ENCODE data around the gene MACROD1.

Gene MACROD1

GRCh38 chr11:64076758-64077157, 89.2 kb downstream of the MACROD1 start:
- no peaks in the 10 kb centered on the region for H4K20me1 ChIP-seq (ENCODE audit: low read depth, low read length)
- no peak overlapping the region for H3K27ac ChIP-seq (ENCODE audit: low read depth, low read length)
- H3K4me3 ChIP-seq (ENCODE audit: insufficient read depth, low read length, poor library complexity, severe bottlenecking), result no peak overlapping the region
- TF ChIP-seq, protein P1, sequence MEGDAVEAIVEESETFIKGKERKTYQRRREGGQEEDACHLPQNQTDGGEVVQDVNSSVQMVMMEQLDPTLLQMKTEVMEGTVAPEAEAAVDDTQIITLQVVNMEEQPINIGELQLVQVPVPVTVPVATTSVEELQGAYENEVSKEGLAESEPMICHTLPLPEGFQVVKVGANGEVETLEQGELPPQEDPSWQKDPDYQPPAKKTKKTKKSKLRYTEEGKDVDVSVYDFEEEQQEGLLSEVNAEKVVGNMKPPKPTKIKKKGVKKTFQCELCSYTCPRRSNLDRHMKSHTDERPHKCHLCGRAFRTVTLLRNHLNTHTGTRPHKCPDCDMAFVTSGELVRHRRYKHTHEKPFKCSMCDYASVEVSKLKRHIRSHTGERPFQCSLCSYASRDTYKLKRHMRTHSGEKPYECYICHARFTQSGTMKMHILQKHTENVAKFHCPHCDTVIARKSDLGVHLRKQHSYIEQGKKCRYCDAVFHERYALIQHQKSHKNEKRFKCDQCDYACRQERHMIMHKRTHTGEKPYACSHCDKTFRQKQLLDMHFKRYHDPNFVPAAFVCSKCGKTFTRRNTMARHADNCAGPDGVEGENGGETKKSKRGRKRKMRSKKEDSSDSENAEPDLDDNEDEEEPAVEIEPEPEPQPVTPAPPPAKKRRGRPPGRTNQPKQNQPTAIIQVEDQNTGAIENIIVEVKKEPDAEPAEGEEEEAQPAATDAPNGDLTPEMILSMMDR (IDR thresholded peaks at IDR 0.05; ENCODE audit: insufficient read depth, low read length, poor library complexity, severe bottlenecking), result no peak
- TF ChIP-seq EZH2phosphoT487 (conservative IDR thresholded peaks at IDR 0.05; ENCODE audit: low read length), result no peak
- no peaks in the 10 kb centered on the region for H3K79me2 ChIP-seq (ENCODE audit: insufficient read depth, low read length)
- H3K4me2 ChIP-seq (ENCODE audit: low read depth, low read length, poor library complexity, severe bottlenecking), result no peak overlapping the region
- no peak overlapping the region for H3K9ac ChIP-seq (ENCODE audit: low read length)
- H3K36me3 ChIP-seq (ENCODE audit: low read length), result no peaks in the 10 kb centered on the region
- no peak overlapping the region for H2AFZ ChIP-seq (ENCODE audit: low read depth, low read length, severe bottlenecking)
- H3K9me3 ChIP-seq (ENCODE audit: insufficient read depth, low read length), result no peaks in the 10 kb centered on the region
- H3K27me3 ChIP-seq (ENCODE audit: low read length), result no peaks in the 10 kb centered on the region
- no peaks in the 10 kb centered on the region for H3F3A ChIP-seq (ENCODE audit: insufficient read depth)
- no peaks in the 10 kb centered on the region for H3K9me2 ChIP-seq (replicated peaks; ENCODE audit: insufficient read depth, low read length)

GRCh38 chr11:64074239-64074638, 91.7 kb downstream of the MACROD1 start:
- TF ChIP-seq, protein P1 (IDR thresholded peaks at IDR 0.05; ENCODE audit: insufficient read depth, low read length, poor library complexity, severe bottlenecking), result no peak
- TF ChIP-seq EZH2phosphoT487 (conservative IDR thresholded peaks at IDR 0.05; ENCODE audit: low read length), result no peak
- Histone ChIP-seq H3K9me3 (ENCODE audit: insufficient read depth, low read length) (no peaks in the 10 kb centered on the region), H3K4me2 (ENCODE audit: low read depth, low read length, poor library complexity, severe bottlenecking) (no peak overlapping the region), H3F3A (ENCODE audit: insufficient read depth) (no peaks in the 10 kb centered on the region), H4K20me1 (ENCODE audit: low read depth, low read length) (no peaks in the 10 kb centered on the region), H3K27me3 (ENCODE audit: low read length) (no peaks in the 10 kb centered on the region), H3K79me2 (ENCODE audit: insufficient read depth, low read length) (no peaks in the 10 kb centered on the region), H3K9ac (ENCODE audit: low read length) (no peak overlapping the region), H3K4me3 (ENCODE audit: insufficient read depth, low read length, poor library complexity, severe bottlenecking) (no peak overlapping the region), H3K27ac (ENCODE audit: low read depth, low read length) (no peak overlapping the region), H2AFZ (ENCODE audit: low read depth, low read length, severe bottlenecking) (no peak overlapping the region), H3K9me2 (replicated peaks; ENCODE audit: insufficient read depth, low read length) (no peaks in the 10 kb centered on the region), H3K36me3 (ENCODE audit: low read length) (no peaks in the 10 kb centered on the region)

- no peaks in the 10 kb centered on the region for H4K20me1 ChIP-seq (ENCODE audit: low read depth, low read length)
- H3K27me3 ChIP-seq (ENCODE audit: low read length), result no peaks in the 10 kb centered on the region
- no peaks in the 10 kb centered on the region for H3K9me2 ChIP-seq (replicated peaks; ENCODE audit: insufficient read depth, low read length)
- H3K4me2 ChIP-seq (ENCODE audit: low read depth, low read length, poor library complexity, severe bottlenecking), result no peak overlapping the region
- H3K27ac ChIP-seq (ENCODE audit: low read depth, low read length), result no peak overlapping the region
- TF ChIP-seq, protein P1 (IDR thresholded peaks at IDR 0.05; ENCODE audit: insufficient read depth, low read length, poor library complexity, severe bottlenecking), result no peak
- TF ChIP-seq EZH2phosphoT487 (conservative IDR thresholded peaks at IDR 0.05; ENCODE audit: low read length), result no peak
- H3K79me2 ChIP-seq (ENCODE audit: insufficient read depth, low read length), result no peaks in the 10 kb centered on the region
- H3K36me3 ChIP-seq (ENCODE audit: low read length), result no peaks in the 10 kb centered on the region
- no peaks in the 10 kb centered on the region for H3K9me3 ChIP-seq (ENCODE audit: insufficient read depth, low read length)
- H2AFZ ChIP-seq (ENCODE audit: low read depth, low read length, severe bottlenecking), result no peak overlapping the region
- no peaks in the 10 kb centered on the region for H3F3A ChIP-seq (ENCODE audit: insufficient read depth)
- no peak overlapping the region for H3K9ac ChIP-seq (ENCODE audit: low read length)
- no peak overlapping the region for H3K4me3 ChIP-seq (ENCODE audit: insufficient read depth, low read length, poor library complexity, severe bottlenecking)
Measured at GRCh38 chr11:64073542-64073941, 92.4 kb downstream of the MACROD1 start.
